Uterus (tissue), 4 donors: Measurements from ENCODE around the gene NIBAN1. TPM values are rescaled to one million over a fixed set of nuclear protein-coding genes. Genes with fewer than 3 reads are reported as not detected.

Experiments
- DNase-seq, 2 donors: peaks; one replicate each; pipeline ENCODE4 v3.0.0-alpha.2; 2019 to 2020
- H3K27ac ChIP-seq, 2 donors: fragments of 200-600 bp; sonication (generic); 1 replicate in 1 of 2; 2 replicates in 1 of 2; pipeline ENCODE4 v1.5.1; 2016 to 2018
- H3K27me3 ChIP-seq, 2 donors: fragments of 200-600 bp; sonication (generic); one replicate each; pipeline ENCODE4 v1.5.1; 2018 to 2019; ENCODE audit warnings: control low read depth in 1 of 2
- H3K36me3 ChIP-seq, 2 donors: fragments of 200-600 bp; sonication (generic); one replicate each; pipeline ENCODE4 v1.5.1; 2019; ENCODE audit warnings: control low read depth in 1 of 2
- H3K4me1 ChIP-seq, 2 donors: fragments of 200-600 bp; sonication (generic); one replicate each; pipeline ENCODE4 v1.5.1; 2018 to 2019; ENCODE audit warnings: control low read depth in 1 of 2
- H3K4me3 ChIP-seq, 2 donors: fragments of 200-600 bp; sonication (generic); 1 replicate in 1 of 2; 2 replicates in 1 of 2; pipeline ENCODE4 v1.5.1; 2018 to 2019; ENCODE audit warnings: mild to moderate bottlenecking in 1 of 2
- H3K9me3 ChIP-seq, 2 donors: fragments of 200-600 bp; sonication (generic); one replicate each; pipeline ENCODE4 v1.5.1; 2019; ENCODE audit warnings: control low read depth in 1 of 2
- CTCF ChIP-seq, 4 experiments: fragments of 200-600 bp in 2 of 4; fragments of 450-650 bp in 2 of 4; sonication (generic) in 2 of 4; IDR thresholded peaks; one replicate each; pipeline ENCODE4 v1.5.1; 2016 to 2019; ENCODE audit warnings: antibody characterized with exemption in 4 of 4, mild to moderate bottlenecking in 2 of 4, moderate library complexity in 1 of 4
- POLR2A ChIP-seq, 2 donors: fragments of 450-650 bp; IDR thresholded peaks; one replicate each; pipeline ENCODE4 v1.6.1; 2016; ENCODE audit warnings: antibody characterized with exemption in 2 of 2, mild to moderate bottlenecking in 1 of 2, moderate library complexity in 1 of 2
- intact Hi-C: fragments of 100-400 bp; cut with DNase I; formaldehyde crosslinking; loops from one replicate; pipeline ENCODE4 v1.15.1; 2023; ENCODE audit warnings: low total_unique reads
- total RNA-seq, 4 donors: library from RNA; depleted of rRNA in 3 of 4; stranded (reverse); fragments of >200 nt in 3 of 4; gene quantifications; one replicate each; pipeline versions ENCODE4 v1.1.0 to v1.2.4, GENCODE V29; 2014 to 2023
- donor health status: DM: yes; HTN: yes; CAD: no.

NIBAN1 gene
- total RNA-seq, 4 donors from 2014 or later, result 27.2 to 46.4 (median 32.5) TPM

- TF ChIP-seq POLR2A (IDR thresholded peaks at IDR 0.05) (no peak), CTCF (IDR thresholded peaks at IDR 0.05) (no peak)
- Histone ChIP-seq H3K4me3 (no peak overlapping the region), H3K36me3 (no peaks in the 10 kb centered on the region), H3K9me3 (no peaks in the 10 kb centered on the region), H3K4me1 (no peaks in the 10 kb centered on the region), H3K27me3 (no peaks in the 10 kb centered on the region), H3K27ac (no peak overlapping the region)
- intact Hi-C loops, result no loop called here
- DNase-seq, result no peak
Observed at GRCh38 chr1:184940694-184941409, 33.5 kb downstream of the NIBAN1 start.

GRCh38 chr1:184940226-184940625 is 34.1 kb downstream of the NIBAN1 start:
- Histone ChIP-seq H3K27ac (no peak overlapping the region), H3K4me3 (no peak overlapping the region), H3K9me3 (no peaks in the 10 kb centered on the region), H3K27me3 (no peaks in the 10 kb centered on the region), H3K36me3 (no peaks in the 10 kb centered on the region), H3K4me1 (no peaks in the 10 kb centered on the region)
- intact Hi-C loops, result no loop called here
- no peak for TF ChIP-seq CTCF (IDR thresholded peaks at IDR 0.05)
- TF ChIP-seq POLR2A (IDR thresholded peaks at IDR 0.05), result no peak
- DNase-seq, result no peak

- no peak overlapping the region for H3K27ac ChIP-seq
Observed at GRCh38 chr1:184937729-184938128, 36.6 kb downstream of the NIBAN1 start.

GRCh38 chr1:184935920-184936798 is 38.1 kb downstream of the NIBAN1 start:
- DNase-seq, result no peak
- no peak overlapping the region for H3K27ac ChIP-seq
- no peaks in the 10 kb centered on the region for H3K9me3 ChIP-seq
- no peaks in the 10 kb centered on the region for H3K4me1 ChIP-seq
- H3K36me3 ChIP-seq, result no peaks in the 10 kb centered on the region
- H3K4me3 ChIP-seq, result no peak overlapping the region
- intact Hi-C loops, result no loop called here
- no peaks in the 10 kb centered on the region for H3K27me3 ChIP-seq
- no peak for TF ChIP-seq POLR2A (IDR thresholded peaks at IDR 0.05)
- no peak for TF ChIP-seq CTCF (IDR thresholded peaks at IDR 0.05)

More at GRCh38 chr1:184937729-184938128, 36.6 kb downstream of the NIBAN1 start:
- DNase-seq, result no peak
- Histone ChIP-seq H3K27me3 (no peaks in the 10 kb centered on the region), H3K36me3 (no peaks in the 10 kb centered on the region), H3K9me3 (no peaks in the 10 kb centered on the region), H3K4me3 (no peak overlapping the region), H3K4me1 (no peaks in the 10 kb centered on the region)
- intact Hi-C loops, result no loop called here
- no peak for TF ChIP-seq POLR2A (IDR thresholded peaks at IDR 0.05)
- TF ChIP-seq CTCF (IDR thresholded peaks at IDR 0.05), result no peak

DNA sequence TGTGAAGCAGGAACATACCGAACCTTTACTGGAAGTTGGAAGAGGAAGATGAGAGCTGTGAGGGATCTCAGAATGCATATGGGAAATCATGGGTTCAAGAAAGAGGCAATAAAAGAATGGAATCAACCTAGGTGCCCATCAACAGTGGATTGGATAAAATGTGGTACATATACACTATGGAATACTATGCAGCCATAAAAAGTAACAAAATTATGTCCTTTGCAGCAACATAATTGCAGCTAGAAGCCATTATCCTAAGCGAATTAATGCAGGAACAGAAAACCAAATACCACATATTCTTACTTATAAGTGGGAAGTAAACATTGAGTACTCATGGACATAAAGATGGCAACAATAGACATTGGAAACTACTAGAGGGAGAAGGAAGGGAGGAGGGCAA is 40.4 kb downstream of the NIBAN1 start:
- no peak for DNase-seq
- H3K4me1 ChIP-seq, result no peaks in the 10 kb centered on the region

More for the DNA sequence above, 40.4 kb downstream of the NIBAN1 start:
- Histone ChIP-seq H3K36me3 (no peaks in the 10 kb centered on the region), H3K9me3 (no peaks in the 10 kb centered on the region), H3K27me3 (no peaks in the 10 kb centered on the region), H3K4me3 (no peak overlapping the region), H3K27ac (no peak overlapping the region)
- TF ChIP-seq CTCF (IDR thresholded peaks at IDR 0.05) (no peak), POLR2A (IDR thresholded peaks at IDR 0.05) (no peak)
- intact Hi-C loops, result no loop called here
